ENCODE results near the gene ST6GALNAC3.

The ST6GALNAC3 gene

GRCh38 chr1:76377247-76377646 lies 302.7 kb downstream of the ST6GALNAC3 start:
- Histone ChIP-seq H3K4me2 (ENCODE audit: low read length) (no peak overlapping the region), H3K4me1 (ENCODE audit: control insufficient read depth, insufficient read depth, low read length) (no peaks in the 10 kb centered on the region), H3K27me3 (ENCODE audit: control insufficient read depth, insufficient read depth, low read length) (no peaks in the 10 kb centered on the region), H3K9me3 (replicated peaks; ENCODE audit: low read length) (no peaks in the 10 kb centered on the region), H3K9ac (ENCODE audit: low read depth, low read length) (no peak overlapping the region), H3K36me3 (ENCODE audit: insufficient read depth, low read length) (no peaks in the 10 kb centered on the region), H3K4me3 (ENCODE audit: low read length) (no peak overlapping the region)

DNA sequence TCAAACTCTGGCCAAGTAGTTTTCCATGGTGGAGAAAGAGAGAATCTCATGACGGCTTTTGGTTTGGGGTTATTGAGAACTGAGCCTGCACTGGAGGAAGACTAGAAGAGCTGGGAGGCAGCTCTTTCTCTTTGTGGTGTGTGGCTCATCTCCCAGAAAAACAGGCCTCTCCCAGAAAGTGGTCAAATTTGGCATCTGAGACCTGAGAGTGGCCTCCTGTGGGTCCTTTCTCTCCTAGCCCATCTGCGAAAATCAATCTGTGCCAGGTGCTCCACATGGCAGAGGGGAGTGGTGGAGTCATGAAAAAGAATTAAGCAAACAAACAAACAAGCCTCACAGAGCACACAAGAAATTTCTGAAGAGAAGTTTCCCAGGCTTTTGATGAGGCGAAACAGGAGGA lies 305.0 kb downstream of the ST6GALNAC3 start:
- Histone ChIP-seq H3K9ac (ENCODE audit: low read depth, low read length) (no peak overlapping the region), H3K9me3 (replicated peaks; ENCODE audit: low read length) (no peaks in the 10 kb centered on the region), H3K4me1 (ENCODE audit: control insufficient read depth, insufficient read depth, low read length) (no peaks in the 10 kb centered on the region), H3K4me2 (ENCODE audit: low read length) (no peak overlapping the region), H3K4me3 (ENCODE audit: low read length) (no peak overlapping the region), H3K27me3 (ENCODE audit: control insufficient read depth, insufficient read depth, low read length) (no peaks in the 10 kb centered on the region), H3K36me3 (ENCODE audit: insufficient read depth, low read length) (no peaks in the 10 kb centered on the region)

DNA sequence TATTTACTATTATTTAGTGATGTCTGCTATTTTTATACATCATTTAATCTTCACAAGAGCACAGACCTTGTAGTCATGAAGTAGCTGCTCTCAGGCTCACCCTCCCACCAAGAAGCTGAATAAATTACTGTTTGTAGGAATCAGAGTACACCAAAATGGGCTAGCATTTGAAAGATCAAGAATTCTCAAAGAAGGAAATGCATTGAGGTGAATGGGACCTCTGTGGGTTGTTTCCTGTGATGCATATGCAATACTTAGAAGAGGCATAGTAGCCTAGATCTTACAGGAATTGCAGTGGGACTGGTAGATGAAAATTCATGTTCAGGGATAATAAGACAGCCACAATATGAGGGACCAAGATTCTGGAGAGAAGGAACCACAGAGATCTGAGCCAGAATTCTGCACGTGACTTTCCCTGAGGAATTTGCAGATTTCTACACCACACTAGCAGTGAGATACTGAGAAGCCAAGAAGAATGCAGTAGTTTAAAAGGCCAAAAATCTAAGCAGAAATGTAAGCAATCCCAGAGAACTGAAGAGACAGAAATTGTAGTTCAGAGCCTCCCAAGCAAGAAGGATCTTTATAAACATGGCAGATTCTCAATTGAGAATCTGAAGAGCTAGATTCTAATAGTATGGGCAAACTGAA lies 307.0 kb downstream of the ST6GALNAC3 start:
- Histone ChIP-seq H3K9me3 (replicated peaks; ENCODE audit: low read length) (no peaks in the 10 kb centered on the region), H3K9ac (ENCODE audit: low read depth, low read length) (no peak overlapping the region), H3K27me3 (ENCODE audit: control insufficient read depth, insufficient read depth, low read length) (no peaks in the 10 kb centered on the region), H3K4me1 (ENCODE audit: control insufficient read depth, insufficient read depth, low read length) (no peaks in the 10 kb centered on the region), H3K36me3 (ENCODE audit: insufficient read depth, low read length) (no peaks in the 10 kb centered on the region), H3K4me2 (ENCODE audit: low read length) (no peak overlapping the region), H3K4me3 (ENCODE audit: low read length) (no peak overlapping the region)

DNA sequence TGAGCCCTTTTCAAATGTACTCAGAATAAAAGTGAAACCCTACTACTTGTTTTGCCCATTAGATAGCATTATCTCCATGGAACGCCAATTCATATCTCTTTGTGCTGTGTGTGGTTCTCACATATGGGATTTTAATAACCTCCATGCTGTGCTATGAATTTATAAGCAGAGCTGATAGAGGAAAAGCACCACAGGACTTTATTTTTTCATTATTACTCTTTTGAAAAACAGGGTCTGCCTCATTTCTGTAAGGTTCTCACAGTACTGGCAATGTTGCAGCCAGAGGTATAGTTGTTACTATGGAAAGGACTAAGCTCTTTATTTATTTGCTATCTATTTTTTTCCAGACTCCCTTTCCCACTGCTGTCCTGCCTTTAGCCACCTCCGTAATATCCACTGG lies 313.7 kb downstream of the ST6GALNAC3 start:
- no peak overlapping the region for H3K4me2 ChIP-seq (ENCODE audit: low read length)

DNA sequence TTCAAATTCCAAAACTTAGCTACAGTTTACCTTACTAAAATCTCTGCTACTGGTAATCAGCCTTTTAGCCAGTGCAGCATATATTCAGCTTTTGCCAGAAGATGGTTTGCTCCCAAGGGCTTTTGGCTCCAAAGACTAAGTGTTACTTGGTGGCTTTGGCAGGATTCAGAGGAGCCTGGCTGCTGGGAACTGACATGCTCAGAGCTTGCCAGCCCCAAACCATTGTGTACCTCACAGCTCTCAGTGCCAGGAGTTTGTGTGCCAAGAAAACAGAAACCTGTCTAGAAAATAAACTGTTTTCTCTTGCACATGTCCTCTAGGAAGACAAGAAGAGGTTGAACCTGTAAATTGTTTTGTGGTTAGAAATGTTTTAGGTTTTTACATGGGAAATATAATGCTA lies 315.9 kb downstream of the ST6GALNAC3 start:
- Histone ChIP-seq H3K9me3 (replicated peaks; ENCODE audit: low read length) (no peaks in the 10 kb centered on the region), H3K27me3 (ENCODE audit: control insufficient read depth, insufficient read depth, low read length) (no peaks in the 10 kb centered on the region), H3K36me3 (ENCODE audit: insufficient read depth, low read length) (no peaks in the 10 kb centered on the region), H3K9ac (ENCODE audit: low read depth, low read length) (no peak overlapping the region), H3K4me2 (ENCODE audit: low read length) (no peak overlapping the region), H3K4me3 (ENCODE audit: low read length) (no peak overlapping the region), H3K4me1 (ENCODE audit: control insufficient read depth, insufficient read depth, low read length) (no peaks in the 10 kb centered on the region)

More for the DNA sequence above, 313.7 kb downstream of the ST6GALNAC3 start:
- H3K36me3 ChIP-seq (ENCODE audit: insufficient read depth, low read length): no peaks in the 10 kb centered on the region
- H3K9ac ChIP-seq (ENCODE audit: low read depth, low read length): no peak overlapping the region
- H3K9me3 ChIP-seq (replicated peaks; ENCODE audit: low read length): no peaks in the 10 kb centered on the region
- H3K4me1 ChIP-seq (ENCODE audit: control insufficient read depth, insufficient read depth, low read length): no peaks in the 10 kb centered on the region
- H3K4me3 ChIP-seq (ENCODE audit: low read length): no peak overlapping the region
- no peaks in the 10 kb centered on the region for H3K27me3 ChIP-seq (ENCODE audit: control insufficient read depth, insufficient read depth, low read length)

GRCh38 chr1:76395059-76395458 lies 320.5 kb downstream of the ST6GALNAC3 start:
- Histone ChIP-seq H3K9ac (ENCODE audit: low read depth, low read length) (no peak overlapping the region), H3K36me3 (ENCODE audit: insufficient read depth, low read length) (no peaks in the 10 kb centered on the region), H3K9me3 (replicated peaks; ENCODE audit: low read length) (no peaks in the 10 kb centered on the region), H3K4me1 (ENCODE audit: control insufficient read depth, insufficient read depth, low read length) (no peaks in the 10 kb centered on the region), H3K27me3 (ENCODE audit: control insufficient read depth, insufficient read depth, low read length) (no peaks in the 10 kb centered on the region), H3K4me3 (ENCODE audit: low read length) (no peak overlapping the region), H3K4me2 (ENCODE audit: low read length) (no peak overlapping the region)

GRCh38 chr1:76402128-76402527 lies 327.6 kb downstream of the ST6GALNAC3 start:
- Histone ChIP-seq H3K36me3 (ENCODE audit: insufficient read depth, low read length) (no peaks in the 10 kb centered on the region), H3K4me1 (ENCODE audit: control insufficient read depth, insufficient read depth, low read length) (no peaks in the 10 kb centered on the region), H3K27me3 (ENCODE audit: control insufficient read depth, insufficient read depth, low read length) (peaks cover 3% of the 10 kb centered on the region), H3K9me3 (replicated peaks; ENCODE audit: low read length) (no peaks in the 10 kb centered on the region), H3K4me2 (ENCODE audit: low read length) (no peak overlapping the region), H3K9ac (ENCODE audit: low read depth, low read length) (no peak overlapping the region), H3K4me3 (ENCODE audit: low read length) (no peak overlapping the region)

DNA sequence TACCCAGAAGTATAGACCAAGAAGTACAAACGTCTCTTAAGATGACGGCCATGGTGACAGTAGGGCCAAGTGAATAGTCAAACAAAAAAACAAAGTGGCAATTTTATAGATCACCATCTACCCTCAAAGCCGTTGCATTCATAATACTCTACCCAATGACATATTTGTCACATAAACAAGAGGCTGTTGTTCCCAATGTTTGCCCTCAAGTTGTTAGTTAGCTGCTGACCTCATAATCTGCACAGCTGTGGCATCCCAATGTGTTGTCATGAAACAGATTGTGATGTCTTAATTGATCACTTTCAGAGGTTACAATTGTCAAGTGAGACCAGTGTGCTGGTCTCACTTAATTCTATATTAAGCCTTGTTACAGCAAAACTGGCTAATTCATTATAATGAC lies 333.8 kb downstream of the ST6GALNAC3 start:
- Histone ChIP-seq H3K36me3 (ENCODE audit: insufficient read depth, low read length) (no peaks in the 10 kb centered on the region), H3K9ac (ENCODE audit: low read depth, low read length) (no peak overlapping the region), H3K4me1 (ENCODE audit: control insufficient read depth, insufficient read depth, low read length) (no peaks in the 10 kb centered on the region), H3K4me3 (ENCODE audit: low read length) (no peak overlapping the region), H3K4me2 (ENCODE audit: low read length) (no peak overlapping the region), H3K9me3 (replicated peaks; ENCODE audit: low read length) (no peaks in the 10 kb centered on the region), H3K27me3 (ENCODE audit: control insufficient read depth, insufficient read depth, low read length) (peaks cover 3% of the 10 kb centered on the region)

GRCh38 chr1:76410499-76410898 lies 336.0 kb downstream of the ST6GALNAC3 start:
- no peaks in the 10 kb centered on the region for H3K9me3 ChIP-seq (replicated peaks; ENCODE audit: low read length)
- no peaks in the 10 kb centered on the region for H3K36me3 ChIP-seq (ENCODE audit: insufficient read depth, low read length)
- H3K4me3 ChIP-seq (ENCODE audit: low read length): no peak overlapping the region
- H3K4me1 ChIP-seq (ENCODE audit: control insufficient read depth, insufficient read depth, low read length): no peaks in the 10 kb centered on the region
- peaks cover under 1% of the 10 kb centered on the region for H3K27me3 ChIP-seq (ENCODE audit: control insufficient read depth, insufficient read depth, low read length)
- H3K9ac ChIP-seq (ENCODE audit: low read depth, low read length): no peak overlapping the region
- no peak overlapping the region for H3K4me2 ChIP-seq (ENCODE audit: low read length)

DNA sequence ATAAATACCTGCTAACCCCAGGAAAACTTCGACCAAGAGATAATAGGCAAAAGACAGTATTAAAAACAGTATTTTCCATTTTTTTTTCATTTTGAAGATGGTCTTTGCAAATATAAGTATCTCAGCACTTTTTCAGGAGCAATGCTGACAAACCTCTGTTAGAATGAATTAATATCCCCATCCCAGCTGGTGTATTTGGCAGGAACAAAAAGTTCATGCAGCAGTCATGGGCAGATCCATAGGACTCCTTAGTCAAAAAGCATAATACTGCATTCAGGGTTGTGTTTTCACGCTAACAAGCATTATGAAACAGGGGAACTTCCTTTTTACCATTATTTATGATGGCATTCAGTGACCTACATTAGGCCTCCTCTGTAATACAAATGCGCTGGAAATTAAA lies 344.0 kb downstream of the ST6GALNAC3 start:
- Histone ChIP-seq H3K4me2 (ENCODE audit: low read length) (no peak overlapping the region), H3K27me3 (ENCODE audit: control insufficient read depth, insufficient read depth, low read length) (no peaks in the 10 kb centered on the region), H3K4me1 (ENCODE audit: control insufficient read depth, insufficient read depth, low read length) (peaks cover 4% of the 10 kb centered on the region), H3K9ac (ENCODE audit: low read depth, low read length) (no peak overlapping the region), H3K9me3 (replicated peaks; ENCODE audit: low read length) (no peaks in the 10 kb centered on the region), H3K4me3 (ENCODE audit: low read length) (no peak overlapping the region), H3K36me3 (ENCODE audit: insufficient read depth, low read length) (no peaks in the 10 kb centered on the region)

GRCh38 chr1:76419603-76420002 lies 345.1 kb downstream of the ST6GALNAC3 start:
- no peaks in the 10 kb centered on the region for H3K27me3 ChIP-seq (ENCODE audit: control insufficient read depth, insufficient read depth, low read length)
- H3K4me3 ChIP-seq (ENCODE audit: low read length): no peak overlapping the region
- peaks cover 4% of the 10 kb centered on the region for H3K4me1 ChIP-seq (ENCODE audit: control insufficient read depth, insufficient read depth, low read length)
- H3K9me3 ChIP-seq (replicated peaks; ENCODE audit: low read length): no peaks in the 10 kb centered on the region
- no peaks in the 10 kb centered on the region for H3K36me3 ChIP-seq (ENCODE audit: insufficient read depth, low read length)
- H3K9ac ChIP-seq (ENCODE audit: low read depth, low read length): no peak overlapping the region
- H3K4me2 ChIP-seq (ENCODE audit: low read length): no peak overlapping the region
